HG02870 (cell line): ENCODE measurements around the gene LHX6.

ENCODE experiments used
- ATAC-seq: cut with Tn5 transposase; IDR thresholded peaks from one replicate; pipeline ENCODE4 v1.9.1; 2021; ENCODE audit warnings: mild to moderate bottlenecking, moderate library complexity; ENCODE audit not compliant: unreplicated experiment

The LHX6 gene

DNA sequence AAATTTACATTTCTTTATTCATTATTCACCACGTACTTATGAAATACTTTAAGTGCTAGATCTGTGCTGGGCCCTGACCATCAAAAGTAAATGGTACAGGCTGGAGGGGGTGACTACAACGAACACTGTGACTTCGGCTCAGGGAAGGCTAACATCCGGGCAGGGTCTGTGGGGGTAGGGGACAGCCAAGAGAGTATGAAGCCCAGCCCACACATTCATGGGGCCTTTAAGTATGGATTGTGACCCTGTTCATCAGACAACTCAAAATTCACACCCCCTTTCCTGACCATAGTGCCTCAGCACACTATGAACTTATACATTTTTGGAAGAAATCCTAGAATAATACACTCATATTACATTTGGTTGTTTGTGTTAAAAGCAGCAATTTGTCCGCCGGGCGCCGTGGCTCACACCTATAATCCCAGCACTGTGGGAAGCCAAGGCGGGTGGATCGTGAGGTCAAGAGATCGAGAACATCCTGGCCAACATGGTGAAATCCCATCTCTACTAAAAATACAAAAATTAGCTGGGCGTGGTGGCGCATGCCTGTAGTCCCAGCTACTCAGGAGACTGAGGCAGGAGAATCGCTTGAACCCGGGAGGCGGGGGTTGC lies 35.7 kb downstream of the LHX6 start:
- no peak for ATAC-seq

DNA sequence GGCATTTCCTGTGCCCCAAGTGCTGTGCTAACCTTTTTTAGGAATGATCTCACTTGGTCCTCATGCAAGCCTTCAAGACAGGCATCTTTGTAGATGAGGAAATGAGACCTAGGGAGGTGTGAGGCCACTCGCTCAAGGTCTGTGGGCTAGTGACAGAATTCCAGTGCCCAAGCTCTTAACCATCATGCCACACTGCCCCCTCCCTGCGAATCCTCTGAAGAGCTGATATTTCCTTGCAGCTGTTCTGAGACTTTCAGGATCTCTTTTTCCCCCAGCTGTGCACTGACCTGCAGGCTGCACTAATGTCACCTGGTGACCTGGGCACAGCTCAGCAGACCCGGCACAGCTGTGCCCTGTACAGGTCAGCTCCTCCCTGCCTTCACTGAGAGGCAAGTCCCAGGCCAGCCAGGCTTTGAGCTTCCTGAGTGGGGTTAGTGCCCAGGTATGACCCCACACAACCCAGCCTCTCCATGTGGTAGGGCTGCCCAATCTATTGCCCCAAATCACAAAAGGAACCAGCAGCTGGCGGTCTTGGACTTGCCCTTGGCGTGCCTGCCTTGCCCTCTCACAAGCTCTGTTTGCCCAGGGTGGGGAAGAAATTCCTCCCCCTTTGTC lies 36.4 kb downstream of the LHX6 start:
- no peak for ATAC-seq

DNA sequence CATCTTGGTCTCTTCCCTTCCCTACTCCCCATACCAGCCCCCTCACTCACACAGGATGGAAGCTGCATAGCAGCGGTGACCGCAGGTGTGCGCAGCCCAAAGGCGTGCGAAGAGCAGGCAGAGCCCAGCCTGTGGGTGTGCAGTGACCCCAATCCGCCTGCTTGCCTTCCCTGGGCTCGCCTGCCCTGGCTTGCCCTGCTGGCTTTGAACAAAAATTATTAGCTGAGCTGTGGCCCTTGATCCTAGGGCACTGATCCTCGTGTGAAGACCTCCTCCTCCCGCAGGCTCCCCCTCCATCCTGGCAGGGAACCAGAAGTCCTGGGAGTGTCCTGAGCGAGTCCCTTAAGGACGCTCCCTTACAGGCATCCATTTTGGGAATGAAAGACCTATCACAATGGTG lies 37.2 kb downstream of the LHX6 start:
- no peak for ATAC-seq

DNA sequence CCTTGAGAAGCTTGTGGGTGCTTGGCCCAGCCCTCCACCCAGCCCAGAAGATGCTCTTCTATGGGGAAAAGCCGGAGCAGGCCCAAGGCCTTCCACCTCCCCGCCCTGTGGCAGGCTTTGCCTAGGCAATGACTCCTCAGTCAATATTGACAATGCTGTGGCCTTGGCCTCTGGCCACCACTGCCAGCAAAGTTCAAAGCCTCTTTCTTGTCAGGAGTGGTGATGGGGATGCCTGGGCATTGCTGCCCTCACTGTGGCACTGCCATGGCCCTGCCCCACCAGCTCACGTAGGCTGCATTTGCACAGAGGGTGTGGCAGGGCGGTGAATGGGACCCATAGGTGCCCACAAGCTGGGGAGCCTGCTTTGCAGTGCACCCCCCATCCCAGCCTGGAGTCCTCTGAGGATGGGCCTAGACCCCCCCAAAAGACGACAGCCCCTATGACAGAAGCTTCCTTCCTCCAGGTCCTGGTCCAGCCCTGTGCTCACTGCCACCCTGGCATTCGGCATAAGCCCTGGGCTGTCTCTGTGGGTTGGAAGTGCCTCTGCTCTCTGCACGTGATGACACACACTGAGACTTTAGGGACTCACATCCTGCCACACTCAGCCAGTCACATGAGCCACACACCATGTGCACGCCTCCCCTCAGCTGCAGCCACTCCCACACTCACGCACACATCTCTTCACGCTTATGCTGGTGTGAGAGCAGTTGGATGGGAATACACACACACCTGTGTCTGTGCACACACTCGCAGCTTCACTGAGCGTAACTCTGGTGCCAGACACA lies 38.0 kb downstream of the LHX6 start:
- ATAC-seq = no peak

DNA sequence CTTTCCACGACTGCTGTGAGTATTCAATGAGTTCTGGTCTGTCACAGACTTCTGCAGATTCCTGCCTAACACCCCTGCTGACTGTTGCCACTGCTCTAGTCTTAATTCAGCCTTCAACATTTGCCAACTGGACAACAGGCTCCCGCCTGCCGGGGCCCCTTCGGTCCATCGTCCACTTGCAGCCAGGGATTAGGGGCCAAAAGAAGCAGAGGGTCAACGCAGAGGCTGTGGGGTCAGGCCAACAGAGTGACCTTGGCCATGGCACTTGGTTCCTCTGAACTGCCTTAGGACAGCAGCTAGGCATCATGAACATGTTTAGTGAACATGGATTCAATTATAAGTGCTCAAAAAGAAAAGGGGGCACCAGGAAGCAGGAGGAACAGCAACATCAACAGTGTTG lies 40.4 kb downstream of the LHX6 start:
- no peak for ATAC-seq

DNA sequence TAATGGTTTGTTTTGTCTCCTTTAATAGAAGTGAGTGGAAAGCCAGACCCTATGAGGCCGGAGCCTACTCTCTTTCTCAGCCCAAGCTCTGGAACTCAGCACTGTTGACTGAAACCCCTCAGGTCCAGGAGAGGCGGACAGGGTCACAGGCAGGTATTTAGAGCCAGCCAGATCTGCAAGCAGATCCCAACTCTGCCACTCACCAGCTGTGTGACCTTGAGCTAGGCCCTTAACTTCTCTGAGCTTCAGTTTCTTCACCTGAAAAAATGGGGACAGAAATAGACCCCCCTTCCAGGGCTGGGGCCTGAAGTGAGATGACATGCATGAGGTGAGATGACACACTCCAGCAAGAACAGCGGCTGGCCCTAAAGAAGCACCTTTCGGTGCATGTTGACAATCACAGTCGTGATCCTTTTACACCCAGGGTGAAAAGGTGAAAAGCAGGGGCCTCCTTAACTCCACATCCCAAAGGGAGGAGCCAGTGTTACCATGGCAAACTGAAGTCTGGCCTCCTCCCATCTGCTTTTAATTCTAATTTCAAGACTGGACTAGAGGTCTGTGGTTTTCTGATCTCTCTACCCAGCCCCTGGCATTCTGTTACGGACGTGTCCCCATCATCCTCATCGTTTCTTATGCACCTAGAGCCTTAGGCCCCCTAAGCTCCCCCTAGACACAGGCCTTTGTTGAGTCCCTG lies 41.8 kb downstream of the LHX6 start:
- no peak for ATAC-seq

DNA sequence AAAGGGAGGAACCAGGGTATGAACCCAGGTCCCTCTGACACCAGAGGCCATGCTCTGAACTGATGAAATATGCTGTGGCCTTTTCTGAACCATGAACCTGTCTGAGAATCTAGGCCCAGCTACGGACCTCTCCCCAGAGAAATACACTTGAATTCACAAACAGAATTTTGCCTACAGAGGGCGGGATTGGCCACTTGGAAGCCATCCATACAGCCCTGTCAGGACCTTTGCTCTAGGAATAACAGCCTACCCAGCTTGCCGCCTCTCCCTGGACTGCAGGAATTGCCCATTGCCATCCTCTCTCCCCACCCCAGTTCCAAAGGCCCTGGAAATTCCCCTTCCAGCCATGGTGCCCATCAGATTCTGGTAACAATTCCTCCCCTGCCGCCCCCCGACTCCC lies 42.5 kb downstream of the LHX6 start:
- ATAC-seq = no peak

DNA sequence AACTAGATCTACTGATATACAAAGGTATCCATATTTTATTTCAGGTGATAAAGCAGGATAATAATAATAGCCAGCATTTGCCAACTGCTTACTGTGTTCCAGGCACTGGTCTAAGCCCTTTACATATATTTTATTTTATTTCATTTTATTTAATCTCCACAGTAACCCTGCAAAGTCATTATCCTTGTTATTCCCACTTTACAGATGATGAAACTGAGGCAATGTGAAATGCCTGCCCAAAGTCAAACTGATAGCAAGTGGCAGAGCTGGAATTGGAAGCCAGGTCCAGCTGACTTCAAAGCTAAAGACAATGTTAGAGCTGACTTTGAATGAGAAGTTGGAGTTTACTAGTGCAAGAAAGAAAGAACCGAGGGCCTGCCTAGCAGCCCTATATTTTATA lies 44.2 kb downstream of the LHX6 start:
- no peak for ATAC-seq

DNA sequence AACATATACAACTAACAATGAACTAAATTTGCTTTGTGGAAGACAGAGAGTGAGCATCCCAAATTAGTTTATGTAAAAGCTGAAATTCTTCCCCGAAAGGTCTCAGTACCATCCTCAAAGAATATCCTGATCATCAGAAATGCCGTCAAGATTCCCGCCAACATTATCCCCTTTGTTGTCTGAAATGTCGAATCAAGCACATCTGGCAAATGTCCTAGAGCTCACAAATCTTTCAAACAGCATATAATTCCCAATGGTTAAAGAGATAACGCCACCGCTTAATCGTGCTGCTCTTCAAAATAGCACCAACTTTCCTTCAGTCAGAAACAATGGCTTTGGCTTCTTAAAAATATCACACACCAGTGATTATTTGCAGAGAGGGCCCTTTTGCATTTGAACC lies 45.3 kb downstream of the LHX6 start:
- ATAC-seq = no peak

DNA sequence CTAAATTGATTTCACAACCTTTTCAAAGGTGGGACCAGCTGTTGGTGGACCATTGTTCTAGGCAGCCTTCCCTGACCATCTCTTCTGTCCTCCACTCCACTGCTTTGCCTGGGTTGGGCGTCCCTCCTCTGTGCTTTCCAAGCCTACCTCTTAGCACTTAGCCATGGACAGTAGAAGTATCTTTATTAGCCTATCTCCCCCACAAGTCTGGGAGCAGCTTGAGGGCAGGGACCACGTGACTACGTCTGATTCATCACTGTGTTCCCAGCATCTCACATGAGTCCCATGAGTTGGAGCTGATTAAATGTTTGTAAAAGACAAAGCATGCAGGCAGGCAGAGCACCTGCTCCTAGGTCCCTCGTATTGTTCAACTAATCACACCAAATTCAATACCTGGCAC lies 48.1 kb downstream of the LHX6 start:
- no peak for ATAC-seq

DNA sequence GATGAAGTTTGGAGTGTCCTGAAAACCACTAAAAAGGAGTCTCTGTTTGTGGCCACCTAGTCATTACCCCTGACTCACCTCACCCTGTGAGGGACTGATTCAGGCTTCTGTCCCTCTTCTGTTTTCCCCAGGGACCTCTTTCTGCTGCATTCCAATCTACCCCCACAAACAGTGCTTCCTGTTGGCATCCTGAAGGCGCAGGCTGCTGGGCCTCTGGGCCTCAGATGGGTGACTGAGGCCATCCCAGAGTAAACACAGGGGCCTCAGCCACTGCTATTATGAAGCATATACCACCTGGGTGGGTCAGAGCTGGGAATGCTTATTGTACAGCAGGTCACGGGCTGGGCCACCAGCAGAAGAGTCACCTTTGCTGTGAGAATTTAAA lies 49.1 kb downstream of the LHX6 start:
- no peak for ATAC-seq

DNA sequence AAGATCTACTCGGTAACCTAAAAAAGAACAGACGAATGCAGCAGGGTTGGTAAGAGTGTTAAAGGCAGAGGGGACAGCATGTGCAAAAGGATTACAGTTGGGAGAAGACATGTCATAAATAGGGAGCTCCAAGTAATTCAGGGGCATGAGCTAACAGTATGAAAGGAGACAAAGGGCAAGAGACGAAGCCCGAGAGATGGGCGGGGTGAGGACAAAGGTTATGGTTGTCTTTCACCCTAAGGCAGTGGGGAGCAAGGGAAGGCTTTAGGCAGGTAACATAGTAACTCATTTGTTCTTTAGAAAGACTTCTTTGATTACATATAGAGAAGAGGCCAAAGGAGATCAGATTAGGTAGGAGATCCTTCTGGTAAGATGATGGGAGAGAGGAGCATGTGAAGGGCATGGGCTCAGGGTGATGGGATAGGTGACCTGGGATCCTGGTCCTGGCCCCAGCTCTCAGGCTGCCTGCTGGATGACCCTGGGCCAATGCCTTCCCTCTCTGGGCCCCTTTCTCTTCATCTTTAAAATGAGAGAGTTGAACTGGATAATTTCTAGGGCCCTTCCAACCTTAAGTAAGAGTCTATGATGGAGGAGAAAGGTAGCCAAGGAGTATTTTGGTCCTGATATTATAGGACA lies 49.6 kb downstream of the LHX6 start:
- ATAC-seq = no peak

DNA sequence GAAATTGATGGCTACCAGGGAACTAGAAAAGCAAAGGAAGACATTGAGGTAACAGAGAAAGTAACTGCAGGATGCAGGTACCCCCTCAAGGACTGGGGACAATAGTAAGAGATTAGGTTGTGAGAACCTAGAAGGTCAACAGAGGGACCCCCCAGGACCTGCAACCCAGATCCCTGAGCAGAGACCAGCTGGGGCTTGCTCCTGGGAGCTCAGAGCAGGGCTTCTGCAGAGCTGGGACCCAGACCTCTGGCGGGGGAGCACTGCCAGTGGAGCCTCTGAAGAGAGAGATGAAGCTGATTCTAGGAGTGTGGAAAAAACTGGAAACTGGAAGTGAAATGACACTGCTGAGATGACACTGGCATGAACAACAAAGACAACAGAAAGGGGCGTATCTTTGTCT lies 51.8 kb downstream of the LHX6 start:
- no peak for ATAC-seq

DNA sequence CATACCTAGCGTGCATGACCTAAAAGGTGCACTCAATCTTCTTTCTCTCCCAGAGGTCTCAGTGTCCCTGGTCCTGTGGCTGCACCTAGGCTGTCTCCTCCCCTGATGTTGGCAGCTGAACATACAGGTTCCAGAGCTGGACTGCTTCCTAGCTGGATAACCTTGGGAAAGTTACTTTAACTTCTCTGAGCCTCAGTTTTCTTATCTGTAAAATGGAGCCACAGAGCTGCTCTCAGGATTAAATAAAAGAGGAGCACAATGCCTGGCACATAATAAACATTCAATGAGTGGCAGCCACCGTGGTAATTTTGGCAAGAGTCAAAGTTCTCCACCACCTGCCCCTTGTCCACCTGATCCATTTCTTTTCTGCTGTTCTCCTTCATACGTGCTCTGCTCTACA lies 55.1 kb downstream of the LHX6 start:
- ATAC-seq = no peak

DNA sequence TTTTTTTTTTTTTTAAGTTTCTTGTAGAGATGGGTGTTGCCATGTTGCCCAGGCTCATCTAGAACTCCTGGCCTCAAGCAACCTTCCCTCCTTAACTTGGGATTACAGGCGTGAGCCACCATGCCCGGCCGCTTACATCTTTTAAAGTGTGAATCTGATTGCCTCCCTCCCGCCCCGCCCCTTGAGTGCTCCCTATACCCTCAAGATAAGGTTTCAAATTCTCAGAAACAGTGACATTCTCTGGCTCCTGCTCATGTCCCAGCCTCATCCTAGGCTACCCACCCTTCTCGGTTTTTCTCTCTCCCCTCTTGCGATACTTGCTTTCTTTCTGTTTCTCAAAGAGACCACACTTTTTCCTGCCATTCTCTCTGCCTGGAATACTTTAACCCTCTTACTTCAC lies 56.6 kb downstream of the LHX6 start:
- ATAC-seq = no peak

DNA sequence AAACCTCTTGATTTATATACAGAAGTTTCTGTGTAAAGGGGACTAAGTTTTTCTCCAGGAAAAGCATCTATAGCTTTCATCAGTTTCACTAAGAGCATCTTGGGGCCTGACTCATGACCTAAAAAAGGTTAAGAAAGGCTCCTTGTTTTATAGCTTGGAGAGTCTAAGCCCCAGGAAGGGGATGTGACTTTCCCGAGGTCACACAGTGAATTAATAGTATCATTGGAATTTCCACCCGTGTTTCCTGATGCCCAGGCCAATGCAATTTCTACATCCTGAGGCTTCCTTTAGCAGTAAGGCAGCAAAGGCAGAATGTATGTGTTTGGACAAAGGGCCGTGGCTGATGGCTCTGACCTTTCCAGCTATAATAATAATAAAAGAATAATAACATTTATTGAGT lies 60.4 kb downstream of the LHX6 start:
- ATAC-seq = no peak

DNA sequence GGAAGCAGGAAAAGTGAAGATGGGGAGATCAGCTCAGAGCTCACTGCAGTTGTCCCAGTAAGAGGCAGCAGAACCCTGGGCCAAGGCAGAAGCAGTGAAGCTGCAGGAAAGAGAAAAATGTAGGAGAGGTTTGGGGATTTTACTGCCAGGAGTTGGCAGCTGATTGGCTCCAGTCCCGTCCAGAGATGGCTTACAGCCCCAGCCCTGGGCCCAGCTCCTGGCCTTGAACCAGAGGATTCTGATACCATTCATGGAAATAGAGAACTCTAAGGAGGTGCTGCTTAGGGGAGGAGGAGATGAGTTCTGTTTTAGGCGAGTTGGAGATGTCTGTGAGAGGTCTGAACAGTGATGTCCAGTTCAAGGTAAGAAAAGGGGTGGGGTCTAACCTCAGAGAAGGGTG lies 64.5 kb downstream of the LHX6 start:
- no peak for ATAC-seq

DNA sequence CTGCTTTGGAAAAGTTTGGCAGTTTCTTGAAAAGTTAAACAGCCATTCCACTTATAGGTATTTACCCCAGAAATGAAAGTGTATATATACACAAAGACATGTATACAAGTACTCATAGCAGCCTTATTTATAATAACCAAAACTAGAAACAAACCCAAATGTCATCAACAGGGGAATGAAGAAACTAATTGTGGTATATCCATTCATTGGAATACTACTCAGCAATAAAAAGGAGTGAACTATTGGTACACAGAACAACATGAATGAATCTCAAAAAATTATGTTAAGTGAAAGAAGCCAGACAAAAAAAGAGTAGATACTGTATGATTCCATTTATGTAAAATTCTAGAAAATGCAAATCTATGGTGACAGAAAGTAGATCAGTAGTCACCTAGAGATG lies 66.3 kb downstream of the LHX6 start:
- no peak for ATAC-seq

DNA sequence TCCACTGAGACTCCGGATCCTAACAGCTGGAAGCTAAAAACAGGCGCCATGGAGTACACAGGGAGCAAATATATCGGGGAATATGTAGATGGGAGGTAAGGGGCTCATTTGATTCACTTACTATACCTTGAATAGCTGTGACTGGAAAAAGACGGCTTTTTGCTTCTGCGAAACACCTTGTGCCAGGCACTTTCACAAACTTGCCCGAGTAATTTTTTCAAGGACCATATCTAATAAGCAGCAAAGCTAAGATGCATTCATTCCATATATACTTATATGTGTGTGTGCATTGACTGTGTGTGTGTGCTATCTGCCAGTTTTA lies 68.9 kb downstream of the LHX6 start:
- ATAC-seq = no peak

DNA sequence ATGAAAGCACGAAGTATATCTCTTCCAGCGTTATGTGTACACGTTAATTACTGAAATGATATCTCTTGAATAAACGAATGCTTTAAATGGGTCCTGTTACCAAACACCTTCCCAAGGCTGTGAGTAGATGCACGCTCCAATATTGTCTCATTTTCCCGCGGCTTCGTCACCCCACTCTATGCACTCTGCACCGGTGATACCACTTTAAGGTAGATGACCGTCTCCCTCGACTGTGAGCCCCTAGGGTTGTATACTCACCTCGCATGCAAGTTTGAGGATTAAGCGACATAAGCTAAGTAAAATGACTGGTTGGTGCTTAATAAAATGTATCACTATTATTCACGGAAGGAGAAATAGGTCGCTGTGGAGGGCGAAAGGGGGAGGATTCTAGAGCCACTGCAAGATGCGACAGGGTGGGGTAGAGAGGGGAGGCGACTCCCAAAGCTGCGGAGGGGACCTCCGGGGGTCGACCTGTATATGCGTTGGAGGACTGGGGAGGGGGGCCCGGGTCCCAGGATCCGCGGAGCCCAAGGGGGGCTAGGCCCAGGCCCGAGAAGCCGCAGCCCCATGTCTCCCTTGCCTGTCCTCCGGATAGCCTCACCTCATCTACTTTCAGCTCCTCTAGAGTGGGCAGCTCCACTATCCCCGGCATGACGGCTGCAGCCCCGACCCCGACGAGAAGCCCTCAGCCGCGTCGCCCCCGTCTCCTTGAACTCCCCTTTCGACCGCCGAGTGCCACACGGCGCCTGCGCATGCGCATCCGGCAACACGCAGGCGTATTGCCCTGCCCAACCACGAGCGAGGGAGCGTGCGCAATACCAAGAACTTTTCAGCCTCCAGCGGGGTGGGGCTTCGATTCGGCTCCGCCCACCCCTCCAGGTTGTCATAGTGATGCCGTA lies 69.5 kb downstream of the LHX6 start, which contains the start of the genes MORN5 and NDUFA8:
Gene MORN5 (plus strand): TSS at position 883 of the 899 bp plus-strand sequence. CDS start 65 bp downstream, outside the sequence.
Gene NDUFA8 (minus strand): TSS at position 754 of the 899 bp plus-strand sequence. CDS start 102 bp downstream, at position 652.
- peak; percentile 93 for ATAC-seq
